CD8-positive, alpha-beta memory T cell (primary cell): ENCODE measurements around the gene PAAF1. TPM values are rescaled to one million over a fixed set of nuclear protein-coding genes. Genes with fewer than 3 reads are reported as not detected.

Source experiments
- CTCF ChIA-PET: fragments of 350-600 bp; sonication (Branson Sonifier 250); formaldehyde crosslinking; loops from one replicate; lab custom pipeline; 2021; ENCODE audit warnings: antibody characterized with exemption; lab: Charles Lee
- POLR2A ChIA-PET: fragments of 350-600 bp; sonication (Branson Sonifier 250); formaldehyde crosslinking; loops from one replicate; lab custom pipeline; 2021; ENCODE audit warnings: antibody characterized with exemption; lab: Charles Lee
- DNase-seq, 5 donors: peaks; one replicate each; pipeline versions ENCODE4 v3.0.0 to v3.0.0-alpha.2; 2020 to 2022; ENCODE audit warnings: mixed read lengths in 1 of 5
- H3K27ac ChIP-seq: one replicate; pipeline ENCODE4 v1.7.0; 2013; ENCODE audit warnings: low read depth, mild to moderate bottlenecking, low read length, moderate library complexity
- H3K27me3 ChIP-seq: 2 replicates; pipeline ENCODE4 v1.7.0; 2013; ENCODE audit warnings: low read length, mild to moderate bottlenecking; ENCODE audit not compliant: insufficient read depth, poor library complexity, severe bottlenecking
- H3K36me3 ChIP-seq: 2 replicates; pipeline ENCODE4 v1.7.0; 2013; ENCODE audit warnings: mild to moderate bottlenecking, low read length, moderate library complexity; ENCODE audit not compliant: insufficient read depth
- H3K4me1 ChIP-seq: 2 replicates; pipeline ENCODE4 v1.7.0; 2013; ENCODE audit warnings: mild to moderate bottlenecking, low read length, moderate library complexity; ENCODE audit not compliant: insufficient read depth
- H3K4me3 ChIP-seq: 2 replicates; pipeline ENCODE4 v1.7.0; 2013; ENCODE audit warnings: mild to moderate bottlenecking, low read length
- H3K9me3 ChIP-seq: 2 replicates; pipeline ENCODE4 v1.7.0; 2013; ENCODE audit warnings: mild to moderate bottlenecking, low read length
- H3K27ac Mint-ChIP-seq, 8 donors: one replicate each; pipeline ENCODE4 v1.8.0; 2020 to 2021; ENCODE audit warnings: mixed read lengths in 8 of 8, mild to moderate bottlenecking in 6 of 8, inconsistent platforms in 3 of 8, moderate library complexity in 3 of 8
- H3K27me3 Mint-ChIP-seq, 2 donors: one replicate each; pipeline ENCODE4 v1.8.0; 2020 to 2021; ENCODE audit warnings: mixed read lengths in 2 of 2, mild to moderate bottlenecking in 1 of 2, moderate library complexity in 1 of 2
- H3K36me3 Mint-ChIP-seq, 3 donors: one replicate each; pipeline ENCODE4 v1.8.0; 2020 to 2021; ENCODE audit warnings: mixed read lengths in 3 of 3, inconsistent platforms in 1 of 3, mild to moderate bottlenecking in 1 of 3
- H3K4me1 Mint-ChIP-seq, 3 donors: one replicate each; pipeline ENCODE4 v1.8.0; 2020 to 2021; ENCODE audit warnings: mixed read lengths in 3 of 3, inconsistent platforms in 1 of 3, mild to moderate bottlenecking in 1 of 3
- H3K4me3 Mint-ChIP-seq, 7 donors: one replicate each; pipeline ENCODE4 v1.8.0; 2020 to 2021; ENCODE audit warnings: mixed read lengths in 7 of 7, mild to moderate bottlenecking in 6 of 7, moderate library complexity in 4 of 7, inconsistent platforms in 2 of 7
- H3K9me3 Mint-ChIP-seq, 5 donors: one replicate each; pipeline ENCODE4 v1.8.0; 2020 to 2022; ENCODE audit warnings: mixed read lengths in 5 of 5, mild to moderate bottlenecking in 3 of 5, moderate library complexity in 2 of 5, inconsistent platforms in 1 of 5
- polyA plus RNA-seq: library from polyadenylated mRNA; unstranded; fragments of 300-500 nt; fragmentation: Illumina TruSeq; gene quantifications from one replicate; pipeline ENCODE4 v1.2.3, GENCODE V29; 2021
- total RNA-seq, 2 experiments: library from RNA; stranded (reverse); gene quantifications; one replicate each; pipeline ENCODE4 v1.2.3, GENCODE V29; 2021

The PAAF1 gene
- total and polyA plus RNA-seq, 3 experiments from 2014 or later = 18.9 to 29.5 (median 27.1) TPM

DNA sequence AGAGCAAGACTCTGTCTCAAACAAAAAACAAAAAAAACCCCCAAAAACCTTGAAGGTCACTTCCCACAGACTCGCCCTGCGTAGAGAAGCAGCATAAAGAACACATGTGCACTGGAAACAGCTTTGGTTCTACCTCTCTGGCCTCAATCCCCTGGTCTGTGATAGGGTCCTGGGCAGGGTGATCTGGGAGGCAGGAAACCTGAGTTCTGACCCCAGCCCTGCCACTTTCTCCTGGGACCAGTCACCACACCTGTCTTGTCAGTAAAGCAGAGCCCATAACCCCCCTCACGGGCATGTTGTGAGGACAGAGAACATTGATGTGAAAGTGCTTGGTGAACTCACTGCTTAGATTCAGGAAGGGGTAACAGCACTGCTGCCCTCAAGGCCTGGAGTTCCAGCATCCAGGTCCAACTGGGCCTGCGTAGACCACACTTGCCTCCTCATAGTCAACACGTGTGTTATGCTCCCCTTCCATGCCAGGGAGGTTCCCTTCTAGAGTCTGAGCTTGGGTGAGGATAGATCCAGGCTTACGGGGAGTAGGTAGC is 94.4 kb downstream of the PAAF1 start:
- H3K36me3 Mint-ChIP-seq = peaks cover 11 to 28% (median 15%) of the 10 kb centered on the region in 3 donors
- no peaks in the 10 kb centered on the region for H3K9me3 Mint-ChIP-seq
- Histone ChIP-seq H3K36me3 (peaks cover 19% of the 10 kb centered on the region), H3K27ac (no peak overlapping the region), H3K9me3 (no peaks in the 10 kb centered on the region), H3K27me3 (no peaks in the 10 kb centered on the region), H3K4me1 (peaks cover 89% of the 10 kb centered on the region), H3K4me3 (no peak overlapping the region)
- peaks cover 79 to 91% (median 88%) of the 10 kb centered on the region in 3 donors for H3K4me1 Mint-ChIP-seq
- H3K27me3 Mint-ChIP-seq = no peaks in the 10 kb centered on the region
- DNase-seq = peak in 1 of 5 donors; percentile 33
- H3K4me3 Mint-ChIP-seq = peak overlapping the region in 5 of 7 donors; percentile 5 to 48 (median 38)
- POLR2A ChIA-PET = interaction anchor here (0.9 to 8.8 kb wide), 4 partner anchors 10 to 200 kb away, joined by 3 to 150 read pairs (median 12); partner anchors contain the start of genes C2CD3, PPME1 and UCP2
- CTCF ChIA-PET = interaction anchor here (1.1 to 4.3 kb wide), 4 partner anchors 10 to 200 kb away, joined by 3 to 40 read pairs (median 4); partner anchors contain the start of genes C2CD3, PPME1 and UCP2
- peak overlapping the region; percentile 76 to 98 (median 94) for H3K27ac Mint-ChIP-seq

GRCh38 chr11:73972187-73972586 is 95.4 kb downstream of the PAAF1 start:
- Mint-ChIP-seq H3K27ac (peak overlapping the region; percentile 76 to 98 (median 93)), H3K27me3 (no peaks in the 10 kb centered on the region)
- POLR2A ChIA-PET = interaction anchor here (0.9 to 8.8 kb wide), 6 partner anchors 9 to 199 kb away, joined by 3 to 150 read pairs (median 8); partner anchors contain the start of genes C2CD3, PPME1 and UCP2

GRCh38 chr11:73972620-73973449 is 96.0 kb downstream of the PAAF1 start:
- CTCF ChIA-PET = interaction anchor here (1.3 to 4.3 kb wide), 4 partner anchors 8 to 35 kb away, joined by 4 to 40 read pairs (median 7); partner anchors contain the start of gene UCP2
- Mint-ChIP-seq H3K4me1 (peaks cover 93 to 100% (median 100%) of the 10 kb centered on the region in 3 donors), H3K27me3 (no peaks in the 10 kb centered on the region), H3K4me3 (peak overlapping the region in 6 of 7 donors; percentile 23 to 72 (median 56)), H3K27ac (peak overlapping the region; percentile 76 to 98 (median 93)), H3K36me3 (peaks cover 20 to 43% (median 21%) of the 10 kb centered on the region in 3 donors), H3K9me3 (no peaks in the 10 kb centered on the region)
- Histone ChIP-seq H3K4me3 (no peak overlapping the region), H3K36me3 (peaks cover 35% of the 10 kb centered on the region), H3K27ac (peak overlapping the region; percentile 26), H3K9me3 (no peaks in the 10 kb centered on the region), H3K27me3 (no peaks in the 10 kb centered on the region), H3K4me1 (peaks cover 99% of the 10 kb centered on the region)
- POLR2A ChIA-PET = interaction anchor here (1.2 to 8.8 kb wide), 5 partner anchors 8 to 39 kb away, joined by 4 to 150 read pairs (median 8); partner anchors contain the start of gene UCP2
- DNase-seq = no peak

More at GRCh38 chr11:73972187-73972586, 95.4 kb downstream of the PAAF1 start:
- Mint-ChIP-seq H3K4me3 (peak overlapping the region in 3 of 7 donors; percentile 20 to 72 (median 64)), H3K4me1 (peaks cover 89 to 99% (median 97%) of the 10 kb centered on the region in 3 donors), H3K36me3 (peaks cover 17 to 37% (median 19%) of the 10 kb centered on the region in 3 donors), H3K9me3 (no peaks in the 10 kb centered on the region)
- Histone ChIP-seq H3K4me3 (no peak overlapping the region), H3K27me3 (no peaks in the 10 kb centered on the region), H3K36me3 (peaks cover 29% of the 10 kb centered on the region), H3K27ac (peak overlapping the region; percentile 26), H3K9me3 (no peaks in the 10 kb centered on the region), H3K4me1 (peaks cover 99% of the 10 kb centered on the region)
- CTCF ChIA-PET = interaction anchor here (1.1 to 4.3 kb wide), 5 partner anchors 8 to 36 kb away, joined by 3 to 40 read pairs (median 5); partner anchors contain the start of gene UCP2
- peak in 1 of 5 donors; percentile 36 for DNase-seq

GRCh38 chr11:73974604-73975478 is 98.0 kb downstream of the PAAF1 start:
- peak in 1 of 5 donors; percentile 39 for DNase-seq
- peaks cover 0 to 2% of the 10 kb centered on the region in 2 donors for H3K27me3 Mint-ChIP-seq
- POLR2A ChIA-PET = interaction anchor here (1.1 to 8.8 kb wide), 3 partner anchors 6 to 21 kb away, joined by 3 to 150 read pairs (median 6); partner anchors contain the start of gene UCP2
- H3K4me3 ChIP-seq = peak overlapping the region; percentile 18
- H3K4me3 Mint-ChIP-seq = peak overlapping the region; percentile 17 to 90 (median 77)
- no peaks in the 10 kb centered on the region for H3K9me3 Mint-ChIP-seq
- CTCF ChIA-PET = interaction anchor here (7.7 kb wide), 1 partner anchor 9 kb away, joined by 48 read pairs; no protein-coding TSS in a partner anchor
- peaks cover 99% of the 10 kb centered on the region for H3K4me1 ChIP-seq
- peaks cover 90 to 100% (median 100%) of the 10 kb centered on the region in 3 donors for H3K4me1 Mint-ChIP-seq
- peaks cover 25 to 62% (median 29%) of the 10 kb centered on the region in 3 donors for H3K36me3 Mint-ChIP-seq
- peaks cover 51% of the 10 kb centered on the region for H3K36me3 ChIP-seq
- H3K27me3 ChIP-seq = no peaks in the 10 kb centered on the region
- peak overlapping the region; percentile 30 for H3K27ac ChIP-seq
- H3K9me3 ChIP-seq = no peaks in the 10 kb centered on the region
- H3K27ac Mint-ChIP-seq = peak overlapping the region; percentile 72 to 98 (median 93)

GRCh38 chr11:73975479-73975757 is 98.6 kb downstream of the PAAF1 start:
- no peaks in the 10 kb centered on the region for H3K27me3 ChIP-seq
- DNase-seq = peak in 1 of 5 donors; percentile 23
- POLR2A ChIA-PET = interaction anchor here (1.1 kb wide), 1 partner anchor 19 kb away, joined by 3 read pairs; no protein-coding TSS in a partner anchor
- H3K9me3 ChIP-seq = no peaks in the 10 kb centered on the region
- H3K4me3 ChIP-seq = no peak overlapping the region
- no peak overlapping the region for H3K27ac ChIP-seq
- peaks cover 98% of the 10 kb centered on the region for H3K4me1 ChIP-seq
- peaks cover 0 to 2% of the 10 kb centered on the region in 2 donors for H3K27me3 Mint-ChIP-seq
- H3K9me3 Mint-ChIP-seq = no peaks in the 10 kb centered on the region
- CTCF ChIA-PET = interaction anchor here (7.7 kb wide), 1 partner anchor 10 kb away, joined by 48 read pairs; no protein-coding TSS in a partner anchor
- peaks cover 53% of the 10 kb centered on the region for H3K36me3 ChIP-seq
- peaks cover 25 to 67% (median 34%) of the 10 kb centered on the region in 3 donors for H3K36me3 Mint-ChIP-seq
- peaks cover 89 to 100% (median 100%) of the 10 kb centered on the region in 3 donors for H3K4me1 Mint-ChIP-seq
- peak overlapping the region in 7 of 8 donors; percentile 51 to 98 (median 89) for H3K27ac Mint-ChIP-seq
- H3K4me3 Mint-ChIP-seq = peak overlapping the region; percentile 17 to 79 (median 55)

DNA sequence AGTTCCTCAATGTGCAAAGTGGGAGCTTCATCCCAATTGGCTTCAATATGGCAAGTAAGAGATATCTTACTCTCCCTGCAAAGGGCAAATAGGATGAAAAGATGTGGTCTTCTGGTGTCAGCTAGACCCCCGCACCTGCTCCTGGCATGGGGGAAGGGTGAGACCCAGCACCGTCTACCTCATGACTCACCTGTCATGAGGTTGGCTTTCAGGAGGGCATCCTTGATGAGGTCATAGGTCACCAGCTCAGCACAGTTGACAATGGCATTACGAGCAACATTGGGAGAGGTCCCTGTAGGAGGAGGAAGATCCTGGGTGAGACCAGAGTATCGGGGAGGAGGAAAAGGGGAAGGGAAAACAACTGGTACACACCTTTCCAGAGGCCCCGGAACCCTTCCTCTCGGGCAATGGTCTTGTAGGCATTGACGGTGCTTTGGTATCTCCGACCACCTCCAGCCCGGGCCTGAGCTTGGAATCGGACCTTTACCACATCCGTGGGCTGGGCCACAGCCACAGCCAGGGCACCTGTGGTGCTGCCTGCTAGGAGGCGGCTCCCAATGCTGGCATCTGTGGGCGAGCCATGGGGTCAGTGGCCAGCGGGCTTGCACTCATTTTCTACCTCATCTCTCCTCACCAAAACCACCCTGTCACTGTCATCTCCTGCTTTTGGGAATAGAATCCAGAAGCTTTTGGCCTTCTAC is 99.8 kb downstream of the PAAF1 start:
- Mint-ChIP-seq H3K27me3 (peaks cover 0 to 2% of the 10 kb centered on the region in 2 donors), H3K4me3 (peak overlapping the region; percentile 50 to 79 (median 67)), H3K27ac (peak overlapping the region; percentile 84 to 100 (median 92)), H3K9me3 (peaks cover 0 to 2% (median 0%) of the 10 kb centered on the region in 5 donors), H3K36me3 (peaks cover 37 to 79% (median 42%) of the 10 kb centered on the region in 3 donors), H3K4me1 (peaks cover 85 to 100% (median 93%) of the 10 kb centered on the region in 3 donors)
- H3K4me3 ChIP-seq = no peak overlapping the region
- DNase-seq = peak in 1 of 5 donors; percentile 37
- POLR2A ChIA-PET = interaction anchor here (0.6 to 1.0 kb wide), 2 partner anchors 30 to 33 kb away, joined by 3 read pairs; no protein-coding TSS in a partner anchor
- no peaks in the 10 kb centered on the region for H3K27me3 ChIP-seq
- H3K27ac ChIP-seq = no peak overlapping the region
- CTCF ChIA-PET = interaction anchor here (1.3 to 7.7 kb wide), 2 partner anchors 11 to 29 kb away, joined by 4 to 48 read pairs; no protein-coding TSS in a partner anchor
- peaks cover 65% of the 10 kb centered on the region for H3K36me3 ChIP-seq
- H3K9me3 ChIP-seq = no peaks in the 10 kb centered on the region
- peaks cover 97% of the 10 kb centered on the region for H3K4me1 ChIP-seq
